Gastrocnemius medialis (tissue), 4 donors: ENCODE data around the gene TTC12.

ENCODE experiments used
- CTCF ChIP-seq, 5 experiments: fragments of 450-650 bp in 3 of 5; fragments of 200-600 bp in 2 of 5; sonication (generic) in 2 of 5; IDR thresholded peaks in 4 of 5; conservative IDR thresholded peaks in 1 of 5; 1 replicate in 4 of 5; 2 replicates in 1 of 5; pipeline ENCODE4 v1.5.1; 2016 to 2019; ENCODE audit warnings: antibody characterized with exemption in 5 of 5, mild to moderate bottlenecking in 3 of 5, moderate library complexity in 3 of 5
- POLR2A ChIP-seq, 2 donors: fragments of 450-650 bp; IDR thresholded peaks; one replicate each; pipeline ENCODE4 v1.6.1; 2017; ENCODE audit warnings: antibody characterized with exemption in 2 of 2, mild to moderate bottlenecking in 2 of 2, moderate library complexity in 2 of 2

DNA sequence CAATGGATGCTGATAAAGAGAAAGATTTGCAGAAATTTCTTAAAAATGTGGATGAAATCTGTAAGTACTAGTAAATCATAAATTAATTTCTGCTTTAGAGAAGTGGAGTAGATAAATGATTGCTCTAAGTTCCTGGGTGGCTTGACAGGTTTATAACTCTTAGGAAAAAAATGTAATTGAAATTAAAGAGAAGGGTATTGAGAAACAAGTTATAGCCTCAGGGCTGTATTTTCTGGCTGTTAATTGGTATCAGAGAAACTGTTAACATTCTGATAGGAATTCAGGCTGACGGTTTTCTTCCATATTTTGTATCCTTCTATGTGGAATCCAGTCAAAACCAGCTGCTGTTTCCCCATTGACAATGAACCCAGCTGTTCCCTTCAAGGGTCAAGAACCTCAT is 1.9 kb downstream of the TTC12 start:
- TF ChIP-seq CTCF (IDR thresholded peaks at IDR 0.05 in 4 of 5, conservative IDR thresholded peaks at IDR 0.05 in 1 of 5) (no peak), POLR2A (IDR thresholded peaks at IDR 0.05) (no peak)
